AG09309 (cell line): ENCODE results near the gene KDM5A.
"Not testable (repeated sequence)": the region's sequence is repeated elsewhere in the genome, so short reads cannot be mapped to it uniquely, and the experiment has no call there.

Experiments
- DNase-seq: peaks from one replicate; pipeline ENCODE4 v3.0.0-alpha.2; 2010; ENCODE audit warnings: low read depth
- H3K4me3 ChIP-seq: 2 replicates; pipeline ENCODE4 v1.5.1; 2011; ENCODE audit warnings: mild to moderate bottlenecking, low read depth, low read length, moderate library complexity; ENCODE audit not compliant: control insufficient read depth
- CTCF ChIP-seq: IDR thresholded peaks from 2 replicates; pipeline ENCODE4 v1.5.1; 2011; ENCODE audit warnings: mild to moderate bottlenecking, low read depth, low read length, inconsistent platforms; ENCODE audit not compliant: insufficient read depth, control insufficient read depth; ENCODE audit errors: missing control alignments

Gene KDM5A

DNA sequence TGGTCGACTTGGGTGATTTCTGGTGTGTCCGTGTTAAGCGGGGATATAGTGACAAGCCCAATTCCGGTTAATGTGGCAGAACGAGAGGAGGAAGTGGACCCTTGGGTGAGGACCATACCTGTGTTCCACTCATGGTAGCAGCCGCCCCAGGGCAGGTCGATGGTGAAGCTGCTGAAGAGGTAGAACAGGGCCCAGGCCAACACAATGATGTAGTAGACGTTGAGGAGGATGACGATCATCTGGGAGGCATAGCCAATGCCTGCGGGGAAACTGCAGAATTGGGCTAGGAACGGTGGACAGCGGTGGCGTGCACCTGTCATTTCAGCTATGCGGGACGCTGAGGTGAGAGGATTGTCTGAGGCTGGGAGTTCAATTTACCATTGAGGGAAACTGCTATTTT is 146.6 kb downstream of the KDM5A start:
- no peak for TF ChIP-seq CTCF
- no peak for DNase-seq
- H3K4me3 ChIP-seq: no peak overlapping the region

DNA sequence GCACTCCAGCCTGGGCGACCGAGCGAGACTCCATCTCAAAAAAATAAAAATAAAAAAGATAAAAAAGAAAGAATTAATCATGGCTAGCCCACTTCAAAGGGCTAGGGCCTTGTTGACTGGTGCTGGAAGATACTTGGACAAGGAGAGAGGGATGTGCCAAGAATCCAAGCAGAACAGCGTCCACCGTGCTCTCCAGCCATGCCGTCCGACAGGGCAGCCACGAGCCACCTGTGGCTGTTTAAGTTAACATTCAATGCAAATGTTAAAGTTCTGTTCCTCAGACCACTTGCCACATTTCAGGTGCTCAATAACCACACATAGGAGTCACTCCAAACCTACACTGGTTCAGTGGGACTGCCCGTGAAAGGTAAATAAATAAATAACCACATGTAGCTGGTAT is 147.9 kb downstream of the KDM5A start:
- no peak for TF ChIP-seq CTCF
- no peak overlapping the region for H3K4me3 ChIP-seq
- no peak for DNase-seq

DNA sequence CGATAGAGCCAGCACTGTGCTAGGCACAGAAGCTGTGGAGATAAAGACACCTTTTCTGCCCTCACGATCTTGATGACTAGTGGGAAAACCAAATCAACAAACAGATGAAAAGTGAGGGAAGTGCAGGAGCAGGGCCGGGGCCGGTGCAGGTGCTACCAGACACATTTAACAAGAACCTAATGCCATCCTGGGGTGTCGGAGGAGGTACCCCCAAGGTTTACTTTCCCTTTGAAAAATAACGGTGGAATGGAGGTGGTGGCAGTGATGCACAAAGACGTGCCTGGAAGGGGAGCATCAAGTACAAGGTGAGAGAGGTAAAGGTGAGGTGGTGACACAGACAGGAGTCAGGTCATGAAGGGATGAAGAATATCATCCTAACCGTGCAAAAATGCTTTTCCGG is 148.6 kb downstream of the KDM5A start:
- TF ChIP-seq CTCF: no peak
- H3K4me3 ChIP-seq: no peak overlapping the region
- no peak for DNase-seq

- TF ChIP-seq CTCF: no peak
- no peak for DNase-seq
These were observed 150.3 kb downstream of the KDM5A start for GRCh38 chr12:238736-239398.

GRCh38 chr12:238116-238515 is 151.0 kb downstream of the KDM5A start:
- no peak overlapping the region for H3K4me3 ChIP-seq
- no peak for DNase-seq
- TF ChIP-seq CTCF: no peak

More at GRCh38 chr12:238736-239398, 150.3 kb downstream of the KDM5A start:
- H3K4me3 ChIP-seq: no peak overlapping the region

- no peak for TF ChIP-seq CTCF
- H3K4me3 ChIP-seq: no peak overlapping the region
- DNase-seq: no peak
These were observed 151.9 kb downstream of the KDM5A start for GRCh38 chr12:237026-237815.

- no peak for DNase-seq
- H3K4me3 ChIP-seq: no peak overlapping the region
- no peak for TF ChIP-seq CTCF
These were observed 152.7 kb downstream of the KDM5A start for GRCh38 chr12:236445-236844.

- not testable (repeated sequence) for DNase-seq, H3K4me3 ChIP-seq
These were observed 153.2 kb downstream of the KDM5A start for GRCh38 chr12:235967-236366.
